ENCODE data around the gene PARVA. TPM values are rescaled to one million over a fixed set of nuclear protein-coding genes. Genes with fewer than 3 reads are reported as not detected.

PARVA gene
- total and polyA plus RNA-seq, 2 of the 8 experiments (the other 6 are each of a cell fraction or from before 2014, with no cell fraction given), result 3.1 to 13.5 TPM

DNA sequence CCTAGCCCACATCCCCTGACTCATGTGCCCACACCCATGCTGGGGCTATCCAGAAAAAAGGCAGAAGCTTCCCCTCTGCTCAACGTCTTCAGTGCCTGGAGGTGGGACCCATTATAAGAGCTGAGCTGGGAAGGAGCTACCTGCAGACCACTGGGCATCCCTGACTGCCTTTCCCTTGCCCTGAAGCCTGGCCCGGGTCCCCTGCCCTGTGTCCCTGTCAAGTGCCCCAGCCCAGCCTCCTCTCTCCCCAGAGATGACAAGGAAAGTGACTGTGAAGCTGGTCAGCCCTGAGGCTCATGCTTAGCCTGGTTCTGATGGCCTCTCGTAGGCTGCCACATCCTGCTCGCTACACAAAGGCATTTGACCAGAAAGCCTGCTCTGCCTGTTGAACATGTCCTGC lies 140.4 kb downstream of the PARVA start:
- no peak overlapping the region for H2BK15ac ChIP-seq (ENCODE audit: low read length)
- no peak overlapping the region for H2BK120ac ChIP-seq (replicated peaks; ENCODE audit: low read depth, low read length)
- no peak for TF ChIP-seq BRCA1 (IDR thresholded peaks at IDR 0.05; ENCODE audit: low read depth, low read length)
- no peak for TF ChIP-seq NRF1 (IDR thresholded peaks at IDR 0.05; ENCODE audit: low read depth, low read length)
- no peak for TF ChIP-seq CBX5 (IDR thresholded peaks at IDR 0.05; ENCODE audit: low read depth, low read length)
- TF ChIP-seq SP4 (IDR thresholded peaks at IDR 0.05; ENCODE audit: low read length), result no peak
- TF ChIP-seq SIX5 (IDR thresholded peaks at IDR 0.05; ENCODE audit: low read depth, low read length), result no peak
- TF ChIP-seq BCL11A (IDR thresholded peaks at IDR 0.05; ENCODE audit: low read depth in 2 of 2, low read length in 2 of 2), result no peak
- no peak for TF ChIP-seq POLR2A (IDR thresholded peaks at IDR 0.05; ENCODE audit: control extremely low read depth in 1 of 2, low read depth in 2 of 2, low read length in 2 of 2)
- no peak for TF ChIP-seq TAF1 (IDR thresholded peaks at IDR 0.05; ENCODE audit: low read depth, low read length)
- no peak for TF ChIP-seq CTBP2 (IDR thresholded peaks at IDR 0.05; ENCODE audit: borderline replicate concordance, insufficient read depth, insufficient read length, low read length)
- no peak for TF ChIP-seq KDM4A (IDR thresholded peaks at IDR 0.05; ENCODE audit: low read depth, low read length, severe bottlenecking)
- TF ChIP-seq RAD21 (IDR thresholded peaks at IDR 0.05 in 1 of 2, conservative IDR thresholded peaks at IDR 0.05 in 1 of 2; ENCODE audit: low read depth in 2 of 2, low read length in 2 of 2), result no peak
- no peak for TF ChIP-seq SP2 (IDR thresholded peaks at IDR 0.05; ENCODE audit: low read length)
- TF ChIP-seq SIRT6 (IDR thresholded peaks at IDR 0.05; ENCODE audit: low read length), result no peak
- TF ChIP-seq GTF2F1 (IDR thresholded peaks at IDR 0.05; ENCODE audit: borderline replicate concordance, low read depth, low read length), result no peak
- H3K4me1 ChIP-seq (replicated peaks in 1 of 4; ENCODE audit: control insufficient read depth in 3 of 4, insufficient read depth in 4 of 4, low read length in 3 of 4), result no peaks in the 10 kb centered on the region
- no peaks in the 10 kb centered on the region for H4K20me1 ChIP-seq (replicated peaks in 1 of 2; ENCODE audit: control insufficient read depth in 1 of 2, insufficient read depth in 2 of 2, low read length in 2 of 2)
- H3K18ac ChIP-seq (ENCODE audit: extremely low read depth, low read length), result no peak overlapping the region
- no peak overlapping the region for H4K8ac ChIP-seq (ENCODE audit: extremely low read depth, insufficient read depth, low read length)
- DNase-seq (ENCODE audit: low read depth in 1 of 2, low spot score in 2 of 2) (no peak), FAIRE-seq (no peak)
- no peak overlapping the region for H3K4ac ChIP-seq (replicated peaks; ENCODE audit: insufficient read length, low read depth, low read length)
- no peak overlapping the region for H2BK5ac ChIP-seq (ENCODE audit: low read depth, low read length)
- no peaks in the 10 kb centered on the region for H3K36me3 ChIP-seq (ENCODE audit: control insufficient read depth in 2 of 4, insufficient read depth in 4 of 4, low read length in 3 of 4)
- no peak overlapping the region for H3K27ac ChIP-seq (ENCODE audit: low read depth, low read length)
- H3K56ac ChIP-seq (replicated peaks; ENCODE audit: insufficient read length, low read depth, low read length), result no peak overlapping the region
- no peak overlapping the region for H3K9ac ChIP-seq (replicated peaks in 1 of 4; ENCODE audit: extremely low read depth in 1 of 4, low read depth in 3 of 4, low read length in 3 of 4)
- no peak overlapping the region for H2AK5ac ChIP-seq (ENCODE audit: low read depth, low read length)
- H3K23me2 ChIP-seq (ENCODE audit: low read depth, low read length), result no peaks in the 10 kb centered on the region
- H3K9me3 ChIP-seq (ENCODE audit: insufficient read depth in 2 of 2, low read depth in 1 of 2, low read length in 1 of 2), result no peaks in the 10 kb centered on the region
- no peak overlapping the region for H3K4me3 ChIP-seq (ENCODE audit: extremely low read depth in 1 of 4, insufficient read depth in 2 of 4, low read depth in 3 of 4, low read length in 4 of 4)
- ChIA-PET POLR2A (ENCODE audit: partially characterized antibody) (no interaction called here), CTCF (ENCODE audit: partially characterized antibody) (interaction anchor here (1.1 to 2.7 kb wide), 7 partner anchors 8 to 230 kb away, joined by 3 to 10 read pairs (median 4); no protein-coding TSS in a partner anchor)
- H2BK12ac ChIP-seq (ENCODE audit: low read depth, low read length), result no peak overlapping the region
- H3K27me3 ChIP-seq (replicated peaks in 1 of 4; ENCODE audit: control insufficient read depth in 3 of 4, extremely low read depth in 1 of 4, insufficient read depth in 3 of 4, low read length in 3 of 4), result no peaks in the 10 kb centered on the region
- H2BK20ac ChIP-seq (ENCODE audit: low read length), result no peak overlapping the region
- H4K5ac ChIP-seq (ENCODE audit: insufficient read length, low read depth, low read length), result no peak overlapping the region
- H3K79me2 ChIP-seq (ENCODE audit: control insufficient read depth in 1 of 2, insufficient read depth in 2 of 2, low read length in 2 of 2), result no peaks in the 10 kb centered on the region
- no peak overlapping the region for H2AFZ ChIP-seq (ENCODE audit: low read length)
- no peak overlapping the region for H3K23ac ChIP-seq (ENCODE audit: insufficient read length)
- no peak overlapping the region for H3K4me2 ChIP-seq (ENCODE audit: insufficient read depth in 1 of 2, low read depth in 2 of 2, low read length in 2 of 2)
- H4K91ac ChIP-seq (replicated peaks; ENCODE audit: insufficient read length, low read length), result no peak overlapping the region
- no peaks in the 10 kb centered on the region for H3K79me1 ChIP-seq (ENCODE audit: low read depth, low read length)
- WGBS, 2 experiments (ENCODE audit: extremely low coverage in 1 of 2, insufficient coverage in 1 of 2, insufficient read length in 1 of 2, insufficient replicate concordance in 2 of 2, low coverage in 1 of 2, low lambda C conversion rate in 2 of 2, missing lambda C conversion rate in 1 of 2), result 85% methylated on average over 4 of the region's 4 CpGs; no CpG with 5 or more reads in 1 of the 2 experiments
- no peak overlapping the region for H3K14ac ChIP-seq (ENCODE audit: insufficient read length)

Measured in H1 (cell line).